ENCODE measurements around the gene RBMY1E. TPM values are rescaled to one million over a fixed set of nuclear protein-coding genes. Genes with fewer than 3 reads are reported as not detected.

Gene RBMY1E
- total RNA-seq (2022; extraction: Qiagen RNA extraction), result not detected in 5 replicates

GRCh38 chrY:21917932-21918331, at the start of gene RBMY1E:
RBMY1E (minus strand) TSS chrY:21918032; CDS start chrY:21916054, 1,978 bp downstream.

GRCh38 chrY:21894426-21894825, 23.4 kb downstream of the RBMY1E start, which contains the start of gene RBMY1D:
RBMY1D (minus strand) TSS chrY:21894526; CDS start chrY:21892513, 2,013 bp downstream.

Other genes with a start within 250 kb of the RBMY1E start
- not detected in 5 replicates for gene RBMY1D, start 23.5 kb downstream of the RBMY1E start, total RNA-seq (2022; extraction: Qiagen RNA extraction)

Measured in A549 treated with AZD2906 at 1 μM for 4 hours (cell line).